GM12872 (cell line): Measurements from ENCODE around the gene HID1.

Experiments used
- TF ChIP-seq, protein P1 (sequence below): IDR thresholded peaks from 3 replicates; pipeline ENCODE4 v1.5.1; 2011; ENCODE audit warnings: low read depth, mild to moderate bottlenecking, low read length, moderate library complexity; ENCODE audit not compliant: insufficient read depth

The HID1 gene

GRCh38 chr17:75003957-75004355, 31.4 kb upstream of the HID1 start:
- TF ChIP-seq, protein P1, sequence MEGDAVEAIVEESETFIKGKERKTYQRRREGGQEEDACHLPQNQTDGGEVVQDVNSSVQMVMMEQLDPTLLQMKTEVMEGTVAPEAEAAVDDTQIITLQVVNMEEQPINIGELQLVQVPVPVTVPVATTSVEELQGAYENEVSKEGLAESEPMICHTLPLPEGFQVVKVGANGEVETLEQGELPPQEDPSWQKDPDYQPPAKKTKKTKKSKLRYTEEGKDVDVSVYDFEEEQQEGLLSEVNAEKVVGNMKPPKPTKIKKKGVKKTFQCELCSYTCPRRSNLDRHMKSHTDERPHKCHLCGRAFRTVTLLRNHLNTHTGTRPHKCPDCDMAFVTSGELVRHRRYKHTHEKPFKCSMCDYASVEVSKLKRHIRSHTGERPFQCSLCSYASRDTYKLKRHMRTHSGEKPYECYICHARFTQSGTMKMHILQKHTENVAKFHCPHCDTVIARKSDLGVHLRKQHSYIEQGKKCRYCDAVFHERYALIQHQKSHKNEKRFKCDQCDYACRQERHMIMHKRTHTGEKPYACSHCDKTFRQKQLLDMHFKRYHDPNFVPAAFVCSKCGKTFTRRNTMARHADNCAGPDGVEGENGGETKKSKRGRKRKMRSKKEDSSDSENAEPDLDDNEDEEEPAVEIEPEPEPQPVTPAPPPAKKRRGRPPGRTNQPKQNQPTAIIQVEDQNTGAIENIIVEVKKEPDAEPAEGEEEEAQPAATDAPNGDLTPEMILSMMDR = no peak

GRCh38 chr17:75003070-75003956, 30.8 kb upstream of the HID1 start:
- TF ChIP-seq, protein P1 = no peak

- TF ChIP-seq, protein P1 = no peak
These were observed 29.6 kb upstream of the HID1 start for GRCh38 chr17:75001915-75002843.

DNA sequence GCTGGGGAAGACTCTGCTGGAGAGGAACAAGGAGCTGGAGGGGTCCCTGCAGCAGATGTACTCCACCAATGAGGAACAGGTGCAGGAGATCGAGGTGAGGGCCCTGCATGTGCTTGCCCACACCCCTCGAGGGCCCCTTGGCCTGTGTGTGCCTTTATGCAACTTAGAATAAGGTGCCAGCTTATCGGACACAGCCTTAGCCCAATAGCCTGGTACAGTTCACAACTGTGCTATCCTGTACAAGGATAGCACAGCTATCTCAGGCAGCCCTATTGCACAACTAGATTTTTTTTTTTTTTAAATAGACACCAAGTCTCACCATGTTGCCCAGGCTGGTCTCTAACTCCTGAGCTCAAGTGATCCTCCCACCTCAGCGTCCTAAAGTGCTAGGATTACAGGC, 27.0 kb upstream of the HID1 start:
- TF ChIP-seq, protein P1 = no peak

- TF ChIP-seq, protein P1 = no peak
These were observed 26.2 kb upstream of the HID1 start for GRCh38 chr17:74998783-74999182.

- TF ChIP-seq, protein P1 = no peak
These were observed 23.3 kb upstream of the HID1 start for GRCh38 chr17:74995847-74996246.

DNA sequence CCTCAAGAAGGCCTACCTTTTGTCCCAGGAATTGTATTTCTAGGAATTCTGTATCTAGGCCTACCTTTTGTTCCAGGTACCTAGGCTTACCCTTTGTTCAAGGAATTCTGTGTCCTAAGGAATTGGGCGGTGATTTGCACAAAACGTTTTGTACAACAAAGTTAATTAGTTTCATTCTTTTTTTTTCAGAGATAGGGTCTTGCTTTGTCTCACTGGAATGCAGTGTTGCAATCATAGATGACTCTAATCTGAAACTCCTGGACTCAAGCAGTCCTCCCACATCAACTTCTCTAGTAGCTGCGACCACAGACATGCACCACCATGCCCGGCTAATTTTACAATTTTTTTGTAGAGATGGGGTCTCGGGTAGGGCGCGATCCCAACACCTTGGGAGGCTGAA, 21.9 kb upstream of the HID1 start:
- TF ChIP-seq, protein P1 = no peak
